HepG2 (cell line): ENCODE results near the gene NECTIN2. TPM values are rescaled to one million over a fixed set of nuclear protein-coding genes. Genes with fewer than 3 reads are reported as not detected.

ENCODE experiments used
- ARID4A ChIP-seq: sonication (generic); formaldehyde crosslinking; IDR thresholded peaks from 2 replicates; pipeline ENCODE4 v1.5.0; 2020; ENCODE audit warnings: mild to moderate bottlenecking, missing genetic modification reagents, borderline replicate concordance
- CENPT ChIP-seq: sonication (generic); formaldehyde crosslinking; IDR thresholded peaks from 2 replicates; pipeline ENCODE4 v1.8.0; 2022; ENCODE audit warnings: low read depth, mild to moderate bottlenecking, moderate library complexity, missing genetic modification reagents
- CHCHD3 ChIP-seq: sonication (generic); formaldehyde crosslinking; IDR thresholded peaks from 2 replicates; pipeline ENCODE4 v1.8.0; 2022; ENCODE audit warnings: mild to moderate bottlenecking, missing genetic modification reagents, moderate library complexity
- CREB1 ChIP-seq, 2 experiments: fragments of 450-650 bp in 1 of 2; IDR thresholded peaks; 2 replicates each; pipeline ENCODE4 v1.6.1; 2016 to 2017; ENCODE audit warnings: control low read depth in 1 of 2, mild to moderate bottlenecking in 1 of 2, missing compliant biosample characterization in 1 of 2, missing genetic modification characterization in 1 of 2
- E2F5 ChIP-seq: sonication (generic); formaldehyde crosslinking; conservative IDR thresholded peaks from 2 replicates; pipeline ENCODE4 v1.4.0; 2020; ENCODE audit warnings: missing genetic modification reagents
- EED ChIP-seq: sonication (generic); formaldehyde crosslinking; IDR thresholded peaks from 2 replicates; pipeline ENCODE4 v1.5.0; 2020; ENCODE audit warnings: mild to moderate bottlenecking, missing genetic modification reagents
- FOXP1 ChIP-seq, 2 experiments: fragments of 450-650 bp in 1 of 2; IDR thresholded peaks; 2 replicates each; pipeline ENCODE4 v1.6.1; 2017 to 2018; ENCODE audit warnings: antibody characterized with exemption in 1 of 2
- MEF2D ChIP-seq: sonication (generic); formaldehyde crosslinking; IDR thresholded peaks from 2 replicates; pipeline ENCODE4 v1.5.1; 2020; ENCODE audit warnings: mild to moderate bottlenecking, missing genetic modification reagents
- MEIS1 ChIP-seq: sonication (generic); formaldehyde crosslinking; IDR thresholded peaks from 2 replicates; pipeline ENCODE4 v1.9.0; 2021; ENCODE audit warnings: mild to moderate bottlenecking, missing genetic modification reagents, moderate library complexity, borderline replicate concordance
- PCBP1 ChIP-seq: fragments of 200-400 bp; formaldehyde crosslinking; IDR thresholded peaks from 2 replicates; pipeline ENCODE4 v1.6.1; 2017; ENCODE audit warnings: mild to moderate bottlenecking, low read depth, low read length, borderline replicate concordance
- SMAD9 ChIP-seq: sonication (generic); formaldehyde crosslinking; IDR thresholded peaks from 2 replicates; pipeline ENCODE4 v1.5.1; 2020; ENCODE audit warnings: mild to moderate bottlenecking, missing genetic modification reagents
- SMYD3 ChIP-seq: sonication (generic); formaldehyde crosslinking; IDR thresholded peaks from 2 replicates; pipeline ENCODE4 v1.8.1; 2023; ENCODE audit warnings: mild to moderate bottlenecking, missing genetic modification reagents
- SOX5 ChIP-seq: IDR thresholded peaks from 2 replicates; pipeline ENCODE4 v1.6.1; 2016; ENCODE audit warnings: borderline replicate concordance
- SPEN ChIP-seq: sonication (generic); formaldehyde crosslinking; IDR thresholded peaks from 2 replicates; pipeline ENCODE4 v1.5.1; 2020; ENCODE audit warnings: low read depth, mild to moderate bottlenecking, missing genetic modification reagents
- TBX3 ChIP-seq: fragments of 450-650 bp; IDR thresholded peaks from 2 replicates; pipeline ENCODE4 v1.6.1; 2017; ENCODE audit warnings: antibody characterized with exemption, mild to moderate bottlenecking, inconsistent platforms, borderline replicate concordance
- TOE1 ChIP-seq: sonication (generic); formaldehyde crosslinking; IDR thresholded peaks from 2 replicates; pipeline ENCODE4 v1.4.0; 2020; ENCODE audit warnings: mild to moderate bottlenecking, missing genetic modification reagents
- TRIM22 ChIP-seq: fragments of 450-650 bp; IDR thresholded peaks from 2 replicates; pipeline ENCODE4 v1.6.1; 2017
- YY1 ChIP-seq: IDR thresholded peaks from 2 replicates; pipeline ENCODE4 v1.6.1; 2011; ENCODE audit warnings: low read length, low read depth, moderate library complexity, mild to moderate bottlenecking; ENCODE audit not compliant: insufficient read depth, insufficient replicate concordance
- ZBTB7B ChIP-seq: sonication (generic); formaldehyde crosslinking; IDR thresholded peaks from 2 replicates; pipeline ENCODE4 v1.4.0; 2020; ENCODE audit warnings: missing genetic modification reagents
- ZFP41 ChIP-seq: sonication (generic); formaldehyde crosslinking; IDR thresholded peaks from 2 replicates; pipeline ENCODE4 v1.4.0; 2020; ENCODE audit warnings: mild to moderate bottlenecking, missing genetic modification reagents, borderline replicate concordance
- ZNF274 ChIP-seq: sonication (generic); formaldehyde crosslinking; IDR thresholded peaks from 2 replicates; pipeline ENCODE4 v1.5.1; 2020; ENCODE audit warnings: mild to moderate bottlenecking, missing genetic modification reagents
- ZNF326 ChIP-seq: sonication (generic); formaldehyde crosslinking; IDR thresholded peaks from 2 replicates; pipeline ENCODE4 v1.4.0; 2020; ENCODE audit warnings: missing genetic modification reagents, borderline replicate concordance
- ZNF660 ChIP-seq: sonication (generic); formaldehyde crosslinking; IDR thresholded peaks from 2 replicates; pipeline ENCODE4 v1.5.1; 2020; ENCODE audit warnings: mild to moderate bottlenecking, low read depth, missing genetic modification reagents, borderline replicate concordance
- ZNF670 ChIP-seq: sonication (generic); formaldehyde crosslinking; IDR thresholded peaks from 2 replicates; pipeline ENCODE4 v1.8.0; 2022; ENCODE audit warnings: mild to moderate bottlenecking, missing genetic modification reagents, borderline replicate concordance
- ZNF720 ChIP-seq: sonication (generic); formaldehyde crosslinking; IDR thresholded peaks from 2 replicates; pipeline ENCODE4 v1.4.0; 2020; ENCODE audit warnings: missing genetic modification reagents
- polyA plus RNA-seq, 8 experiments: library from polyadenylated mRNA; depleted of rRNA in 3 of 8; stranded (reverse) in 7 of 8; unstranded in 1 of 8; fragments of >200 nt; fragmentation: Illumina TruSeq in 4 of 8; extraction: Trizol in 4 of 8; gene quantifications; 2 replicates each; pipeline versions ENCODE4 v1.2.1 to v1.2.3, GENCODE V29; 2011 to 2016; ENCODE audit warnings: low read depth in 4 of 8, missing spikeins in 1 of 8, mixed read lengths in 1 of 8; ENCODE audit not compliant: insufficient read depth in 1 of 8
- total RNA-seq, 5 experiments: library from RNA; depleted of rRNA; stranded (reverse); fragments of >200 nt; fragmentation: Illumina TruSeq; extraction: Trizol; gene quantifications; 2 replicates each; pipeline ENCODE4 v1.2.3, GENCODE V29; 2016; ENCODE audit warnings: low read depth in 1 of 5

Gene NECTIN2
- total and polyA plus RNA-seq, 2 of the 13 experiments (the other 11 are each of a cell fraction or from before 2014, with no cell fraction given): 75.4 to 114 TPM

DNA sequence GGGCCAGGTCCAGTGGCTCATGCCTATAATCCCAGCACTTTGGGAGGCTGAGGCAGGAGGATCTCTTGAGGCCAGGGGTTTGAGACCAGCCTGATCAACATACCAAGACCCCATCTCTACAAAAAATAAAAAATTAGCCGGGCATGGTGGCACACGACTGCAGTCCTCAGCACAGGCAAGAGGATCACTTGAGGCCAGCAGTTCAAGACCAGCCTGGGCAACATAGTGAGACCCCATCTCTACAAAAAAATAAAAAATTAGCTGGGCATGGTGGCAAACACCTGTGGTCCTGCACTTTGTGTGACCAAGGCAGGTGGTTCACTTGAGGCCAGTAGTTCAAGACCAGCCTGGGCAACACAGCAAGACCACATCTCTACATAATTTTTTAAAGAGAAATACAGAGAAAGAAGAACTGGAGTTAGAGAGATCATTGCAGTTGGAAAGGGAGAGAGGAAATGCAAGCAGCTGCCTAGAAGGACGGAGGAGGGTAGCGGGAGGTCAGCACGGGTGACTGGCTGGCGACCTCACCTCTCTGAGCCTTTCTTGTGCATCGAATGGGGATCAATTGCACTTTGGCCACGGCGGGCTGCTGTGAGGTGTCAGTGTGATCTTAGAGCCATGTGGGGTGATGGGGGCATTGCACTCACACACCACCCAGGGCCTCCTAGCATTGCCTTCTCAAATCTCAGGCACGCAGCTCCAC lies 23.3 kb upstream of the NECTIN2 start (continued):
- no peak for TF ChIP-seq MEF2D (CRISPR knock-in tag)
- TF ChIP-seq CREB1 (IDR thresholded peaks at IDR 0.05): no peak
- 0 out of 2 replicates have a peak, but pooled peaks have one; percentile 30 for TF ChIP-seq CREB1 (CRISPR knock-in tag; IDR thresholded peaks at IDR 0.05)
- no peak for TF ChIP-seq ZNF670 (CRISPR knock-in tag)
- no peak for TF ChIP-seq TRIM22
- no peak for TF ChIP-seq E2F5 (CRISPR knock-in tag)
- no peak for TF ChIP-seq ZNF720 (CRISPR knock-in tag)
- TF ChIP-seq SOX5 (CRISPR knock-in tag): no peak
- no peak for TF ChIP-seq ZNF326
- no peak; the same call in 1 of the 2 replicates for TF ChIP-seq ARID4A (CRISPR knock-in tag)
- TF ChIP-seq YY1: no peak
- no peak for TF ChIP-seq SMYD3
- no peak for TF ChIP-seq TBX3
- TF ChIP-seq ZNF274: no peak
- no peak for TF ChIP-seq SMAD9 (CRISPR knock-in tag)
- TF ChIP-seq SPEN (CRISPR knock-in tag): no peak
- TF ChIP-seq CHCHD3: no peak
- TF ChIP-seq TOE1 (CRISPR knock-in tag): no peak
- TF ChIP-seq ZFP41 (CRISPR knock-in tag): no peak
- no peak for TF ChIP-seq MEIS1 (CRISPR knock-in tag)
- TF ChIP-seq ZBTB7B: no peak
- TF ChIP-seq FOXP1 (IDR thresholded peaks at IDR 0.05): no peak
- TF ChIP-seq FOXP1 (CRISPR knock-in tag; IDR thresholded peaks at IDR 0.05): 0 out of 2 replicates have a peak, but pooled peaks have one; percentile 29
- no peak for TF ChIP-seq PCBP1
- no peak for TF ChIP-seq EED (CRISPR knock-in tag)
- TF ChIP-seq ZNF660 (CRISPR knock-in tag): no peak
- no peak for TF ChIP-seq CENPT (CRISPR knock-in tag)
